K562 (cell line): ENCODE measurements around the gene KLHL22. TPM values are rescaled to one million over a fixed set of nuclear protein-coding genes. Genes with fewer than 3 reads are reported as not detected.

Source experiments
- ATAC-seq: fragments of 200-7000 bp; cut with Tn5 transposase; 3 replicates; pipeline ENCODE4 v1.9.1; 2020; ENCODE audit warnings: moderate library complexity
- BruUV-seq: library from RNA; stranded (reverse); fragments of 400-500 nt; replicated peaks from 2 replicates; lab custom pipeline; 2021; lab: Mats Ljungman, UMichigan
- CTCF ChIA-PET: fragments of 300-600 bp; formaldehyde crosslinking; extraction: SDS; loops from one replicate; lab custom pipeline; 2021; ENCODE audit warnings: low intra/inter-chr PET ratio; lab: Yijun Ruan, JAX
- POLR2A ChIA-PET: fragments of 300-600, 350-650 bp; sonication (Branson Sonifier 250); formaldehyde crosslinking; extraction: SDS; loops from one replicate; lab custom pipeline; 2021; ENCODE audit warnings: antibody characterized with exemption, inconsistent platforms; lab: Yijun Ruan, JAX
- DNase-seq, 4 experiments: peaks; one replicate each; pipeline versions ENCODE4 v3.0.0 to v3.0.0-alpha.2; 2011 to 2018; ENCODE audit warnings: low spot score in 3 of 4, mixed read lengths in 3 of 4; ENCODE audit errors: extremely low read depth in 1 of 4
- FAIRE-seq: peaks from 2 replicates; lab custom pipeline; 2011; peaks lifted over from hg19 to GRCh38; lab: Jason Lieb, UNC
- H2AFZ ChIP-seq: 2 replicates; pipeline ENCODE4 v1.6.0; 2011; ENCODE audit warnings: low read depth, low read length, control low read depth, inconsistent platforms
- H3K27ac ChIP-seq: fragments of 200-600 bp; 3 replicates; pipeline ENCODE4 v1.8.0; 2011; ENCODE audit warnings: low read depth, mild to moderate bottlenecking, control low read depth, inconsistent platforms, low read length, moderate library complexity, mixed read lengths; ENCODE audit errors: extremely low read depth
- H3K27me3 ChIP-seq, 2 experiments: fragments of 300-600 bp in 1 of 2; 2 replicates in 1 of 2; 3 replicates in 1 of 2; pipeline versions ENCODE4 v1.6.0 to v1.8.0; 2011; ENCODE audit warnings: inconsistent platforms in 2 of 2, low read length in 2 of 2, mild to moderate bottlenecking in 1 of 2, mixed read lengths in 1 of 2, moderate library complexity in 1 of 2; ENCODE audit not compliant: control insufficient read depth in 2 of 2, insufficient read depth in 2 of 2
- H3K36me3 ChIP-seq: fragments of 300-600 bp; 3 replicates; pipeline ENCODE4 v1.8.0; 2011; ENCODE audit warnings: mild to moderate bottlenecking, low read length, inconsistent platforms; ENCODE audit not compliant: control insufficient read depth, insufficient read depth
- H3K4me1 ChIP-seq, 2 experiments: fragments of 200-600 bp in 1 of 2; replicated peaks in 1 of 2; 2 replicates in 1 of 2; 3 replicates in 1 of 2; pipeline versions ENCODE4 v1.5.1 to v1.8.0; 2011; ENCODE audit warnings: inconsistent platforms in 2 of 2, low read length in 2 of 2, mild to moderate bottlenecking in 1 of 2, mixed read lengths in 1 of 2, moderate library complexity in 1 of 2; ENCODE audit not compliant: control insufficient read depth in 2 of 2, insufficient read depth in 2 of 2
- H3K4me2 ChIP-seq: 2 replicates; pipeline ENCODE4 v1.6.1; 2011; ENCODE audit warnings: low read length, control low read depth, inconsistent platforms, mixed read lengths; ENCODE audit not compliant: insufficient read depth
- H3K4me3 ChIP-seq: fragments of 200-600 bp; sonication (generic), shearing (Covaris generic); 2 replicates; pipeline ENCODE4 v1.5.1; 2016; ENCODE audit warnings: control low read depth, inconsistent platforms
- H3K79me2 ChIP-seq: fragments of 200-600 bp; 3 replicates; pipeline ENCODE4 v1.8.0; 2011; ENCODE audit warnings: low read length, inconsistent platforms; ENCODE audit not compliant: control insufficient read depth, insufficient read depth
- H3K9ac ChIP-seq, 2 experiments: 2 replicates each; pipeline versions ENCODE4 v1.6.0 to v1.6.1; 2011; ENCODE audit warnings: low read depth in 2 of 2, low read length in 2 of 2, control low read depth in 1 of 2, inconsistent platforms in 1 of 2, mild to moderate bottlenecking in 1 of 2, mixed read lengths in 1 of 2; ENCODE audit not compliant: insufficient read depth in 1 of 2
- H3K9me1 ChIP-seq: one replicate; pipeline ENCODE4 v1.6.0; 2011; ENCODE audit warnings: inconsistent platforms, mild to moderate bottlenecking, low read length, moderate library complexity; ENCODE audit not compliant: control insufficient read depth, insufficient read depth
- H3K9me3 ChIP-seq: replicated peaks from 2 replicates; pipeline ENCODE4 v1.5.1; 2011; ENCODE audit warnings: low read depth, low read length, inconsistent platforms; ENCODE audit not compliant: control insufficient read depth, insufficient read depth
- H4K20me1 ChIP-seq: replicated peaks from 2 replicates; pipeline ENCODE4 v1.6.1; 2011; ENCODE audit warnings: low read length, inconsistent platforms, mixed read lengths; ENCODE audit not compliant: control insufficient read depth, insufficient read depth
- ELF2 ChIP-seq: fragments of 250-450 bp; sonication (Bioruptor Pico); IDR thresholded peaks from 2 replicates; pipeline ENCODE4 v1.5.0; 2021; ENCODE audit warnings: mild to moderate bottlenecking
- KLF13 ChIP-seq: fragments of 450-650 bp; IDR thresholded peaks from 2 replicates; pipeline ENCODE4 v1.6.1; 2016; ENCODE audit warnings: missing genetic modification characterization, low read depth, mild to moderate bottlenecking, missing compliant biosample characterization, moderate library complexity, borderline replicate concordance
- RBM15 ChIP-seq: fragments of 200-400 bp; formaldehyde crosslinking; IDR thresholded peaks from 2 replicates; pipeline ENCODE4 v1.6.1; 2018; ENCODE audit warnings: mild to moderate bottlenecking, low read length, moderate library complexity; ENCODE audit not compliant: insufficient read depth
- SAP30 ChIP-seq: fragments of 200-600 bp; sonication (generic); IDR thresholded peaks from 2 replicates; pipeline ENCODE4 v1.6.1; 2012; ENCODE audit warnings: borderline replicate concordance, low read depth, mild to moderate bottlenecking, moderate library complexity, low read length, control low read depth, inconsistent platforms; ENCODE audit not compliant: insufficient read depth, poor library complexity, severe bottlenecking
- SMAD1 ChIP-seq: fragments of 150-350 bp; IDR thresholded peaks from 2 replicates; pipeline ENCODE4 v1.6.1; 2014; ENCODE audit warnings: low read length, low read depth; ENCODE audit not compliant: partially characterized antibody
- TAF15 ChIP-seq: fragments of 200-400 bp; formaldehyde crosslinking; IDR thresholded peaks from 2 replicates; pipeline ENCODE4 v1.6.1; 2017; ENCODE audit warnings: mild to moderate bottlenecking, low read depth, low read length, moderate library complexity
- ZBED1 ChIP-seq: IDR thresholded peaks from 2 replicates; pipeline ENCODE4 v1.6.1; 2014
- ZNF184 ChIP-seq: sonication (generic); formaldehyde crosslinking; IDR thresholded peaks from 2 replicates; pipeline ENCODE4 v1.5.0; 2020; ENCODE audit warnings: missing genetic modification reagents
- ZNF324 ChIP-seq: fragments of 250-450 bp; sonication (Bioruptor Pico); IDR thresholded peaks from 2 replicates; pipeline ENCODE4 v1.4.0; 2020; ENCODE audit warnings: mild to moderate bottlenecking
- WGBS: fragments of 100-300 bp; shearing (Covaris generic); methylation state at CpG from one replicate; pipeline ENCODE4 v1.1.6; 2016; ENCODE audit warnings: low coverage, mixed read lengths; ENCODE audit not compliant: insufficient coverage; ENCODE audit errors: missing lambda C conversion rate; 5-methylcytosine and 5-hydroxymethylcytosine counted together
- in situ Hi-C: fragments of 300-500 bp; cut with MboI; formaldehyde crosslinking; loops from 4 replicates; pipeline ENCODE4 v1.15.0; 2018; ENCODE audit warnings: inconsistent platforms, mixed read lengths
- intact Hi-C: fragments of 100-400 bp; cut with micrococcal nuclease; formaldehyde crosslinking; loops from 2 replicates; pipeline ENCODE4 v1.14.2; 2022
- polyA plus RNA-seq, 8 experiments: library from polyadenylated mRNA; depleted of rRNA in 4 of 8; stranded (reverse) in 5 of 8; unstranded in 3 of 8; fragments of >200 nt; fragmentation: Nextera tagmentation in 2 of 8; fragmentation: Illumina TruSeq in 1 of 8; extraction: Ambion mirVana in 2 of 8; extraction: Trizol in 1 of 8; gene quantifications; 2 replicates each; pipeline versions ENCODE4 v1.2.1 to v1.2.3, GENCODE V29; 2011 to 2014; ENCODE audit warnings: inconsistent platforms in 1 of 8, missing spikeins in 1 of 8
- total RNA-seq, 7 experiments: library from RNA; depleted of rRNA in 6 of 7; stranded (reverse); fragments of >200 nt in 6 of 7; fragmentation: Illumina TruSeq in 2 of 7; extraction: Trizol in 2 of 7; gene quantifications; 2 replicates each; pipeline versions ENCODE4 v1.2.1 to v1.2.3, GENCODE V29; 2011 to 2021; ENCODE audit warnings: low replicate concordance in 1 of 7
- TF ChIP-seq, protein P1 (sequence below): fragments of 250-450 bp; sonication (Bioruptor Pico); IDR thresholded peaks from 2 replicates; pipeline ENCODE4 v1.4.0; 2020; ENCODE audit warnings: mild to moderate bottlenecking, moderate library complexity, borderline replicate concordance
- TF ChIP-seq, protein P2 (sequence below): sonication (generic); formaldehyde crosslinking; IDR thresholded peaks from 2 replicates; pipeline ENCODE4 v1.8.0; 2023; ENCODE audit warnings: mild to moderate bottlenecking, missing genetic modification reagents
- TF ChIP-seq, protein P3 (sequence below): sonication (generic); formaldehyde crosslinking; IDR thresholded peaks from 2 replicates; pipeline ENCODE4 v1.8.0; 2022; ENCODE audit warnings: mild to moderate bottlenecking, missing genetic modification reagents

Gene KLHL22
- total and polyA plus RNA-seq, 9 of the 15 experiments (the other 6 are each of a cell fraction or from before 2014, with no cell fraction given) = 1.3 to 25.6 (median 15.2) TPM

DNA sequence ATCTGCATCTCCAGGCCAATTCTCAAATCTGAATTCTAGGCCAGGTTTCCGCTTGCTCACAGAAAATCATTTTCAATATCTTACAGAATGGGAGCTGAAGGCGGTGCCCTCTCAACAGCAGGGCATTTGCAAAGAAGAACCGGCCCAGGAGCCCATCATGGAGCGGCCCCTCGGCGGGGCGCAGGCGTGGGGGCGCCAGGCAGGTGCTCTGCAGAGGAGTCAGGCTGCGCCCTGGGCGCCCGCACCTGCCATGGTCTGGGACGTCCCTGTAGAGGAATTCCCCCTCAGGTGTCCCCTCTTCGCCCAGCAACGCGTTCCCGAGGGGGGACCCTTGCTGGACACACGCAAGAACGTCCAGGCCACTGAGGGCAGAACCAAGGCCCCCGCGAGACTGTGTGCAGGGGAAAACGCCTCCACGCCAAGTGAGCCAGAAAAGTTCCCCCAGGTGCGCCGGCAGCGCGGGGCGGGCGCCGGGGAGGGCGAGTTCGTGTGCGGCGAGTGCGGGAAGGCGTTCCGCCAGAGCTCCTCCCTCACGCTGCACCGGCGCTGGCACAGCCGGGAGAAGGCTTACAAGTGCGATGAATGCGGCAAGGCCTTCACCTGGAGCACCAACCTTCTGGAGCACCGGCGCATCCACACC lies 90.2 kb downstream of the KLHL22 start:
- H3K9me3 ChIP-seq = no peaks in the 10 kb centered on the region
- no peaks in the 10 kb centered on the region for H3K27me3 ChIP-seq
- peaks cover 0 to 8% of the 10 kb centered on the region in 2 experiments; a peak in 2 of 5 replicates for H3K4me1 ChIP-seq
- intact Hi-C loops (no loop called here), in situ Hi-C loops (loop anchor here (25.0 kb wide), 2 partner anchors 282 to 1868 kb away; partner anchors contain the start of gene TMEM191B)
- no peak overlapping the region for H3K4me3 ChIP-seq
- H2AFZ ChIP-seq = no peak overlapping the region
- peak overlapping the region in 1 of 2 experiments; percentile 2; a peak in 1 of 4 replicates for H3K9ac ChIP-seq
- POLR2A ChIA-PET = interaction anchor here (0.7 to 8.9 kb wide), 4 partner anchors 11 to 320 kb away, joined by 3 to 84 read pairs (median 4); partner anchors contain the start of gene ZNF74
- FAIRE-seq (no peak), ATAC-seq (no peak), DNase-seq (peak in 1 of 4 experiments; percentile 32)
- no peak overlapping the region for H3K4me2 ChIP-seq
- no peak overlapping the region for H3K27ac ChIP-seq
- no peaks in the 10 kb centered on the region for H3K79me2 ChIP-seq
- H3K36me3 ChIP-seq = peaks cover 62% of the 10 kb centered on the region; the same call in 2 of the 3 replicates
- BruUV-seq = no TSS peak
- 92% methylated on average over 45 of the region's 45 CpGs for WGBS
- peaks cover 6% of the 10 kb centered on the region for H3K9me1 ChIP-seq
- CTCF ChIA-PET = no interaction called here
- H4K20me1 ChIP-seq = 0 out of 2 replicates have a peak, but pooled peaks cover 6% of the 10 kb centered on the region
- TF ChIP-seq ELF2 (CRISPR knock-in tag) = no peak
- no peak for TF ChIP-seq KLF13
- no peak for TF ChIP-seq SAP30
- 0 out of 2 replicates have a peak, but pooled peaks have one; percentile 63 for TF ChIP-seq ZNF184
- TF ChIP-seq, protein P1, sequence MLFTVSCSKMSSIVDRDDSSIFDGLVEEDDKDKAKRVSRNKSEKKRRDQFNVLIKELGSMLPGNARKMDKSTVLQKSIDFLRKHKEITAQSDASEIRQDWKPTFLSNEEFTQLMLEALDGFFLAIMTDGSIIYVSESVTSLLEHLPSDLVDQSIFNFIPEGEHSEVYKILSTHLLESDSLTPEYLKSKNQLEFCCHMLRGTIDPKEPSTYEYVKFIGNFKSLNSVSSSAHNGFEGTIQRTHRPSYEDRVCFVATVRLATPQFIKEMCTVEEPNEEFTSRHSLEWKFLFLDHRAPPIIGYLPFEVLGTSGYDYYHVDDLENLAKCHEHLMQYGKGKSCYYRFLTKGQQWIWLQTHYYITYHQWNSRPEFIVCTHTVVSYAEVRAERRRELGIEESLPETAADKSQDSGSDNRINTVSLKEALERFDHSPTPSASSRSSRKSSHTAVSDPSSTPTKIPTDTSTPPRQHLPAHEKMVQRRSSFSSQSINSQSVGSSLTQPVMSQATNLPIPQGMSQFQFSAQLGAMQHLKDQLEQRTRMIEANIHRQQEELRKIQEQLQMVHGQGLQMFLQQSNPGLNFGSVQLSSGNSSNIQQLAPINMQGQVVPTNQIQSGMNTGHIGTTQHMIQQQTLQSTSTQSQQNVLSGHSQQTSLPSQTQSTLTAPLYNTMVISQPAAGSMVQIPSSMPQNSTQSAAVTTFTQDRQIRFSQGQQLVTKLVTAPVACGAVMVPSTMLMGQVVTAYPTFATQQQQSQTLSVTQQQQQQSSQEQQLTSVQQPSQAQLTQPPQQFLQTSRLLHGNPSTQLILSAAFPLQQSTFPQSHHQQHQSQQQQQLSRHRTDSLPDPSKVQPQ (CRISPR knock-in tag) = no peak
- no peak for TF ChIP-seq SMAD1
- TF ChIP-seq ZNF324 (CRISPR knock-in tag) = no peak
- TF ChIP-seq ZBED1 = 0 out of 2 replicates have a peak, but pooled peaks have one; percentile 39
- TF ChIP-seq TAF15 = 0 out of 2 replicates have a peak, but pooled peaks have one; percentile 56
- TF ChIP-seq, protein P2, sequence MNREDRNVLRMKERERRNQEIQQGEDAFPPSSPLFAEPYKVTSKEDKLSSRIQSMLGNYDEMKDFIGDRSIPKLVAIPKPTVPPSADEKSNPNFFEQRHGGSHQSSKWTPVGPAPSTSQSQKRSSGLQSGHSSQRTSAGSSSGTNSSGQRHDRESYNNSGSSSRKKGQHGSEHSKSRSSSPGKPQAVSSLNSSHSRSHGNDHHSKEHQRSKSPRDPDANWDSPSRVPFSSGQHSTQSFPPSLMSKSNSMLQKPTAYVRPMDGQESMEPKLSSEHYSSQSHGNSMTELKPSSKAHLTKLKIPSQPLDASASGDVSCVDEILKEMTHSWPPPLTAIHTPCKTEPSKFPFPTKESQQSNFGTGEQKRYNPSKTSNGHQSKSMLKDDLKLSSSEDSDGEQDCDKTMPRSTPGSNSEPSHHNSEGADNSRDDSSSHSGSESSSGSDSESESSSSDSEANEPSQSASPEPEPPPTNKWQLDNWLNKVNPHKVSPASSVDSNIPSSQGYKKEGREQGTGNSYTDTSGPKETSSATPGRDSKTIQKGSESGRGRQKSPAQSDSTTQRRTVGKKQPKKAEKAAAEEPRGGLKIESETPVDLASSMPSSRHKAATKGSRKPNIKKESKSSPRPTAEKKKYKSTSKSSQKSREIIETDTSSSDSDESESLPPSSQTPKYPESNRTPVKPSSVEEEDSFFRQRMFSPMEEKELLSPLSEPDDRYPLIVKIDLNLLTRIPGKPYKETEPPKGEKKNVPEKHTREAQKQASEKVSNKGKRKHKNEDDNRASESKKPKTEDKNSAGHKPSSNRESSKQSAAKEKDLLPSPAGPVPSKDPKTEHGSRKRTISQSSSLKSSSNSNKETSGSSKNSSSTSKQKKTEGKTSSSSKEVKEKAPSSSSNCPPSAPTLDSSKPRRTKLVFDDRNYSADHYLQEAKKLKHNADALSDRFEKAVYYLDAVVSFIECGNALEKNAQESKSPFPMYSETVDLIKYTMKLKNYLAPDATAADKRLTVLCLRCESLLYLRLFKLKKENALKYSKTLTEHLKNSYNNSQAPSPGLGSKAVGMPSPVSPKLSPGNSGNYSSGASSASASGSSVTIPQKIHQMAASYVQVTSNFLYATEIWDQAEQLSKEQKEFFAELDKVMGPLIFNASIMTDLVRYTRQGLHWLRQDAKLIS (CRISPR knock-in tag) = peak; percentile 70; the same call in 1 of the 2 replicates
- TF ChIP-seq RBM15 = no peak
- TF ChIP-seq, protein P3, sequence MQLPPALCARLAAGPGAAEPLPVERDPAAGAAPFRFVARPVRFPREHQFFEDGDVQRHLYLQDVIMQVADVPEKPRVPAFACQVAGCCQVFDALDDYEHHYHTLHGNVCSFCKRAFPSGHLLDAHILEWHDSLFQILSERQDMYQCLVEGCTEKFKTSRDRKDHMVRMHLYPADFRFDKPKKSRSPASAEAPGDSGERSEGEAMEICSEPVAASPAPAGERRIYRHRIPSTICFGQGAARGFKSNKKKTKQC (CRISPR knock-in tag) = peak; percentile 51; the same call in 1 of the 2 replicates
